B cell (primary cell): ENCODE measurements around the gene AOC2. TPM values are rescaled to one million over a fixed set of nuclear protein-coding genes. Genes with fewer than 3 reads are reported as not detected.
"Not testable (repeated sequence)": the region's sequence is repeated elsewhere in the genome, so short reads cannot be mapped to it uniquely, and the experiment has no call there.

ENCODE experiments used
- ATAC-seq: fragments of 200-7000 bp; cut with Tn5 transposase; one replicate; pipeline ENCODE4 v1.10.0; 2021; ENCODE audit warnings: low read depth, mild to moderate bottlenecking, moderate number of reproducible peaks, moderate library complexity
- CTCF ChIA-PET: fragments of 350-600 bp; sonication (Branson Sonifier 250); formaldehyde crosslinking; loops from one replicate; lab custom pipeline; 2021; ENCODE audit warnings: antibody characterized with exemption, inconsistent platforms; lab: Charles Lee
- POLR2A ChIA-PET: fragments of 350-600 bp; sonication (Branson Sonifier 250); formaldehyde crosslinking; loops from one replicate; lab custom pipeline; 2021; ENCODE audit warnings: antibody characterized with exemption; lab: Charles Lee
- DNase-seq: peaks from one replicate; pipeline ENCODE4 v3.0.0; 2013
- H2AFZ ChIP-seq: 2 replicates; pipeline ENCODE4 v1.6.1; 2012; ENCODE audit warnings: mild to moderate bottlenecking, low read depth, low read length; ENCODE audit not compliant: insufficient read depth, poor library complexity, severe bottlenecking
- H3K27ac ChIP-seq, 2 donors: 1 replicate in 1 of 2; 2 replicates in 1 of 2; pipeline ENCODE4 v1.5.1; 2012 to 2013; ENCODE audit warnings: low read length in 2 of 2, mild to moderate bottlenecking in 2 of 2, moderate library complexity in 1 of 2
- H3K27me3 ChIP-seq, 4 experiments: fragments of 200-600 bp in 1 of 4; sonication (generic) in 1 of 4; replicated peaks in 1 of 4; 1 replicate in 2 of 4; 2 replicates in 2 of 4; pipeline versions ENCODE4 v1.6.1 to v1.7.0; 2013 to 2016; ENCODE audit warnings: low read length in 3 of 4, mild to moderate bottlenecking in 2 of 4, mixed read lengths in 1 of 4, moderate library complexity in 1 of 4; ENCODE audit not compliant: insufficient read depth in 4 of 4, control insufficient read depth in 3 of 4; ENCODE audit errors: control extremely low read depth in 1 of 4
- H3K36me3 ChIP-seq, 2 experiments: replicated peaks in 1 of 2; 1 replicate in 1 of 2; 2 replicates in 1 of 2; pipeline versions ENCODE4 v1.6.1 to v1.7.1; 2013; ENCODE audit warnings: low read length in 1 of 2; ENCODE audit not compliant: insufficient read depth in 2 of 2, control insufficient read depth in 1 of 2; ENCODE audit errors: control extremely low read depth in 1 of 2, extremely low read depth in 1 of 2
- H3K4me1 ChIP-seq, 2 donors: fragments of 200-600 bp in 1 of 2; sonication (generic) in 1 of 2; 1 replicate in 1 of 2; 2 replicates in 1 of 2; pipeline versions ENCODE4 v1.5.1 to v1.6.1; 2013 to 2017; ENCODE audit warnings: low read length in 2 of 2; ENCODE audit not compliant: control insufficient read depth in 2 of 2, insufficient read depth in 2 of 2
- H3K4me2 ChIP-seq: replicated peaks from 2 replicates; pipeline ENCODE3; 2012; ENCODE audit warnings: mild to moderate bottlenecking, low read depth, low read length; ENCODE audit not compliant: poor library complexity, severe bottlenecking
- H3K4me3 ChIP-seq, 5 experiments: fragments of 200-600 bp in 1 of 5; sonication (generic) in 1 of 5; 1 replicate in 3 of 5; 2 replicates in 2 of 5; pipeline versions ENCODE4 v1.5.1 to v1.7.0; 2011 to 2016; ENCODE audit warnings: low read length in 4 of 5, mild to moderate bottlenecking in 4 of 5, low read depth in 2 of 5, control low read depth in 1 of 5, moderate library complexity in 1 of 5; ENCODE audit not compliant: insufficient read depth in 1 of 5; ENCODE audit errors: control extremely low read depth in 1 of 5, extremely low read depth in 1 of 5
- H3K79me2 ChIP-seq: fragments of 200-600 bp; sonication (generic); one replicate; pipeline ENCODE4 v1.6.0; 2016; ENCODE audit warnings: low read length; ENCODE audit not compliant: control insufficient read depth, insufficient read depth
- H3K9ac ChIP-seq: fragments of 200-600 bp; sonication (generic); 2 replicates; pipeline ENCODE4 v1.6.1; 2017; ENCODE audit warnings: mild to moderate bottlenecking, low read length, moderate library complexity
- H3K9me3 ChIP-seq, 3 donors: one replicate each; pipeline versions ENCODE4 v1.6.1 to v1.7.1; 2013; ENCODE audit warnings: low read length in 2 of 3; ENCODE audit not compliant: control insufficient read depth in 2 of 3, insufficient read depth in 1 of 3; ENCODE audit errors: control extremely low read depth in 1 of 3
- H4K20me1 ChIP-seq: 2 replicates; pipeline ENCODE4 v1.6.0; 2012; ENCODE audit warnings: mild to moderate bottlenecking, low read length; ENCODE audit not compliant: insufficient read depth, control insufficient read depth, poor library complexity, severe bottlenecking
- H3K27ac Mint-ChIP-seq: one replicate; pipeline ENCODE4 v1.8.0; 2021; ENCODE audit warnings: mixed read lengths
- H3K27me3 Mint-ChIP-seq: one replicate; pipeline ENCODE4 v1.8.0; 2021; ENCODE audit warnings: mixed read lengths
- H3K4me1 Mint-ChIP-seq: one replicate; pipeline ENCODE4 v1.8.0; 2021; ENCODE audit warnings: mixed read lengths
- H3K4me3 Mint-ChIP-seq: one replicate; pipeline ENCODE4 v1.8.0; 2021; ENCODE audit warnings: mixed read lengths
- H3K9me3 Mint-ChIP-seq: one replicate; pipeline ENCODE4 v1.8.0; 2022; ENCODE audit warnings: mixed read lengths; ENCODE audit not compliant: insufficient read depth
- EZH2 ChIP-seq: IDR thresholded peaks from 2 replicates; pipeline ENCODE4 v1.6.1; 2012; ENCODE audit warnings: borderline replicate concordance, low read depth, mild to moderate bottlenecking, moderate library complexity, low read length; ENCODE audit not compliant: insufficient read depth, poor library complexity, severe bottlenecking
- WGBS: methylation state at CpG from one replicate; pipeline ENCODE4 v1.1.5; 2013; ENCODE audit warnings: missing lambda C conversion rate; ENCODE audit not compliant: insufficient coverage; 5-methylcytosine and 5-hydroxymethylcytosine counted together
- intact Hi-C: fragments of 100-400 bp; cut with micrococcal nuclease; formaldehyde crosslinking; loops from one replicate; pipeline ENCODE4 v1.10.0; 2022
- polyA plus RNA-seq: library from polyadenylated mRNA; depleted of rRNA; stranded (reverse); fragments of >200 nt; gene quantifications from 2 replicates; pipeline ENCODE4 v1.2.3, GENCODE V29; 2012
- small RNA-seq: library from RNA; depleted of rRNA; stranded (forward); fragments of <200 nt; gene quantifications from one replicate; pipeline ENCODE3, GENCODE V24; 2012; ENCODE audit warnings: low replicate concordance, low read depth; ENCODE audit not compliant: insufficient read length
- total RNA-seq, 2 donors: library from RNA; stranded (reverse); fragments of 120-200 nt in 1 of 2; gene quantifications; 1 replicate in 1 of 2; 2 replicates in 1 of 2; pipeline versions ENCODE4 v1.2.3 to v1.2.4, GENCODE V29; 2013 to 2022
- TF ChIP-seq, protein P1 (sequence below): fragments of 200-600 bp; IDR thresholded peaks from one replicate; pipeline ENCODE4 v1.8.0; 2022; ENCODE audit warnings: antibody characterized with exemption, mild to moderate bottlenecking

Gene AOC2
- total and polyA plus RNA-seq, 2 donors (not counting 1 experiment from before 2014, with no cell fraction given), result 1.9 to 3.8 TPM

DNA sequence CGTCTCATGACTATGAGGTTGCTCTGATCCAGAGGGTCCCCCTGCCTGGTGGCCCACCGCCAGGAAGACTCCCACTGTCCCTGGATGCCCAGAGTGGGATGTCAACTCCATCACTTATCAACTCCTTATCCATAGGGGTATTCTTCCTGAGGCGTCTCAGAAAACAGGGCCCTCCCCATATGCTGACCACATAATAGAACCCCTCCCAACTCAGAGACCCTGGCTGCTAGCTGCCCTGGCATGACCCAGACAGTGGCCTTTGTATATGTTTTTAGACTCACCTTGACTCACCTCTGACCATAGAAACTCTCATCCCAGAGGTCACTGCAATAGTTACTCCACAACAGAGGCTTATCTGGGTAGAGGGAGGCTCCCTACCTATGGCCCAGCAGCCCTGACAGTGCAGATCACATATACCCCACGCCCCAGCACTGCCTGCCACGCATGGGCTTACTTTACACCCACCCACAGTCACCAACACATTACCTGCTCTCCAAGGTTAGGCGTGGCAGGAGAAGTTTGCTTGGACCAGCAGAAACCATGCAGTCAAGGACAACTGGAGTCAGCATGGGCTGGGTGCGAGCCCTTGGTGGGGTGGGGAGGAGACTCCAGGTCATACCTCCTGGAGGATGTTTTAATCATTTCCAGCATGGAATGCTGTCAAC, 53.9 kb downstream of the AOC2 start:
- Mint-ChIP-seq H3K4me3 (no peak overlapping the region), H3K27me3 (peaks cover 24% of the 10 kb centered on the region), H3K27ac (no peak overlapping the region), H3K9me3 (no peaks in the 10 kb centered on the region), H3K4me1 (no peaks in the 10 kb centered on the region)
- H4K20me1 ChIP-seq, result no peaks in the 10 kb centered on the region
- no peaks in the 10 kb centered on the region for H3K36me3 ChIP-seq
- ChIA-PET POLR2A (no interaction called here), CTCF (interaction anchor here (0.6 kb wide), 1 partner anchor 392 kb away, joined by 4 read pairs; no protein-coding TSS in a partner anchor)
- intact Hi-C loops, result no loop called here
- DNase-seq (no peak), ATAC-seq (no peak)
- H3K79me2 ChIP-seq, result no peaks in the 10 kb centered on the region
- no peak overlapping the region for H3K27ac ChIP-seq
- no peak overlapping the region for H2AFZ ChIP-seq
- TF ChIP-seq, protein P1, sequence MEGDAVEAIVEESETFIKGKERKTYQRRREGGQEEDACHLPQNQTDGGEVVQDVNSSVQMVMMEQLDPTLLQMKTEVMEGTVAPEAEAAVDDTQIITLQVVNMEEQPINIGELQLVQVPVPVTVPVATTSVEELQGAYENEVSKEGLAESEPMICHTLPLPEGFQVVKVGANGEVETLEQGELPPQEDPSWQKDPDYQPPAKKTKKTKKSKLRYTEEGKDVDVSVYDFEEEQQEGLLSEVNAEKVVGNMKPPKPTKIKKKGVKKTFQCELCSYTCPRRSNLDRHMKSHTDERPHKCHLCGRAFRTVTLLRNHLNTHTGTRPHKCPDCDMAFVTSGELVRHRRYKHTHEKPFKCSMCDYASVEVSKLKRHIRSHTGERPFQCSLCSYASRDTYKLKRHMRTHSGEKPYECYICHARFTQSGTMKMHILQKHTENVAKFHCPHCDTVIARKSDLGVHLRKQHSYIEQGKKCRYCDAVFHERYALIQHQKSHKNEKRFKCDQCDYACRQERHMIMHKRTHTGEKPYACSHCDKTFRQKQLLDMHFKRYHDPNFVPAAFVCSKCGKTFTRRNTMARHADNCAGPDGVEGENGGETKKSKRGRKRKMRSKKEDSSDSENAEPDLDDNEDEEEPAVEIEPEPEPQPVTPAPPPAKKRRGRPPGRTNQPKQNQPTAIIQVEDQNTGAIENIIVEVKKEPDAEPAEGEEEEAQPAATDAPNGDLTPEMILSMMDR, result no peak
- TF ChIP-seq EZH2, result no peak
- H3K27me3 ChIP-seq, result peaks cover 0 to 8% (median 2%) of the 10 kb centered on the region in 4 experiments
- H3K9ac ChIP-seq, result no peak overlapping the region
- H3K4me3 ChIP-seq, result no peak overlapping the region
- no peak overlapping the region for H3K4me2 ChIP-seq
- no peaks in the 10 kb centered on the region for H3K9me3 ChIP-seq
- H3K4me1 ChIP-seq, result no peaks in the 10 kb centered on the region
- WGBS, result 90% methylated on average over 3 of the region's 7 CpGs

GRCh38 chr17:42899981-42900380, 55.6 kb downstream of the AOC2 start:
- H3K4me1 ChIP-seq, H3K27ac Mint-ChIP-seq, intact Hi-C loops, H3K4me3 ChIP-seq, H3K27ac ChIP-seq, CTCF ChIA-PET, H3K9ac ChIP-seq, H3K4me3 Mint-ChIP-seq, ATAC-seq, H3K9me3 Mint-ChIP-seq, H3K27me3 ChIP-seq, DNase-seq, H3K4me1 Mint-ChIP-seq, H3K79me2 ChIP-seq, H3K4me2 ChIP-seq, POLR2A ChIA-PET, H3K9me3 ChIP-seq, H3K36me3 ChIP-seq, H2AFZ ChIP-seq, H4K20me1 ChIP-seq: not testable (repeated sequence)
- WGBS, result 72% methylated on average over 2 of the region's 3 CpGs
- peaks cover 20% of the 10 kb centered on the region for H3K27me3 Mint-ChIP-seq

Small RNA genes lying within 50 kb of the gene (small RNA-seq; reads per million reads assigned to genes)
- gene MIR6781, result not detected
- gene RNU6-287P, result not detected

Other genes with a start within 250 kb of the AOC2 start
- gene RETREG3, start 235.2 kb upstream of the AOC2 start, total RNA-seq, result 103 and 108 TPM in 2 replicates
- 43.1 and 44.1 TPM in 2 replicates for gene RETREG3, start 235.2 kb upstream of the AOC2 start, polyA plus RNA-seq
- 15.7 and 17.2 TPM in 2 replicates for gene TUBG1, start 234.9 kb upstream of the AOC2 start, total RNA-seq
- gene TUBG1, start 234.9 kb upstream of the AOC2 start, polyA plus RNA-seq, result 12.3 and 19.5 TPM in 2 replicates
- 18.3 and 19.0 TPM in 2 replicates for gene TUBG2, start 185.3 kb upstream of the AOC2 start, total RNA-seq
- gene TUBG2, start 185.3 kb upstream of the AOC2 start, polyA plus RNA-seq, result 11.9 and 16.7 TPM in 2 replicates
- 0.44 and 0.97 TPM in 2 replicates for gene PLEKHH3, start 167.6 kb upstream of the AOC2 start, total RNA-seq
- gene PLEKHH3, start 167.6 kb upstream of the AOC2 start, polyA plus RNA-seq, result 0.67 and 1.4 TPM in 2 replicates
- 0.49 and 0.80 TPM in 2 replicates for gene CCR10, start 162.7 kb upstream of the AOC2 start, total RNA-seq
- gene CCR10, start 162.7 kb upstream of the AOC2 start, polyA plus RNA-seq, result 1.8 and 2.7 TPM in 2 replicates
- gene CNTNAP1, start 162.0 kb upstream of the AOC2 start, total RNA-seq, result 4.7 and 6.7 TPM in 2 replicates
- 3.5 and 4.9 TPM in 2 replicates for gene CNTNAP1, start 162.0 kb upstream of the AOC2 start, polyA plus RNA-seq
- gene EZH1, start 99.5 kb upstream of the AOC2 start, total RNA-seq, result 169 and 180 TPM in 2 replicates
- gene EZH1, start 99.5 kb upstream of the AOC2 start, polyA plus RNA-seq, result 115 and 195 TPM in 2 replicates
- gene RAMP2, start 83.4 kb upstream of the AOC2 start, total RNA-seq, result not detected in 2 replicates
- not detected in 2 replicates for gene RAMP2, start 83.4 kb upstream of the AOC2 start, polyA plus RNA-seq
- 38.7 and 38.8 TPM in 2 replicates for gene VPS25, start 71.1 kb upstream of the AOC2 start, total RNA-seq
- gene VPS25, start 71.1 kb upstream of the AOC2 start, polyA plus RNA-seq, result 30.6 and 40.5 TPM in 2 replicates
- 0.12 and 0.44 TPM in 2 replicates for gene WNK4, start 64.0 kb upstream of the AOC2 start, total RNA-seq
- 0.03 and 0.06 TPM in 2 replicates for gene WNK4, start 64.0 kb upstream of the AOC2 start, polyA plus RNA-seq
- 31.9 and 32.1 TPM in 2 replicates for gene COA3, start 45.9 kb upstream of the AOC2 start, total RNA-seq
- gene COA3, start 45.9 kb upstream of the AOC2 start, polyA plus RNA-seq, result 7.5 and 18.5 TPM in 2 replicates
- gene CNTD1, start 45.7 kb upstream of the AOC2 start, total RNA-seq, result not detected in 2 replicates
- gene CNTD1, start 45.7 kb upstream of the AOC2 start, polyA plus RNA-seq, result not detected in 2 replicates
- 111 and 126 TPM in 2 replicates for gene BECN1, start 20.3 kb upstream of the AOC2 start, total RNA-seq
- gene BECN1, start 20.3 kb upstream of the AOC2 start, polyA plus RNA-seq, result 61.3 and 71.2 TPM in 2 replicates
- gene PSME3, start 11.2 kb upstream of the AOC2 start, total RNA-seq, result 70.3 and 76.2 TPM in 2 replicates
- gene PSME3, start 11.2 kb upstream of the AOC2 start, polyA plus RNA-seq, result 43.4 and 55.1 TPM in 2 replicates
- gene AOC3, start 6.6 kb downstream of the AOC2 start, total RNA-seq, result 0.75 and 1.2 TPM in 2 replicates
- 1.5 and 2.7 TPM in 2 replicates for gene AOC3, start 6.6 kb downstream of the AOC2 start, polyA plus RNA-seq
- gene G6PC1, start 56.2 kb downstream of the AOC2 start, total RNA-seq, result not detected in 2 replicates
- gene G6PC1, start 56.2 kb downstream of the AOC2 start, polyA plus RNA-seq, result not detected in 2 replicates
- gene AARSD1, start 119.9 kb downstream of the AOC2 start, total RNA-seq, result 56.5 and 67.4 TPM in 2 replicates
- gene AARSD1, start 119.9 kb downstream of the AOC2 start, polyA plus RNA-seq, result 60.0 and 66.9 TPM in 2 replicates
- 0.94 and 1.1 TPM in 2 replicates for gene PTGES3L, start 135.5 kb downstream of the AOC2 start, total RNA-seq
- gene PTGES3L, start 135.5 kb downstream of the AOC2 start, polyA plus RNA-seq, result 0.59 and 1.0 TPM in 2 replicates
- 43.7 and 45.6 TPM in 2 replicates for gene RUNDC1, start 136.0 kb downstream of the AOC2 start, total RNA-seq
- 12.8 and 14.6 TPM in 2 replicates for gene RUNDC1, start 136.0 kb downstream of the AOC2 start, polyA plus RNA-seq
- 925 and 1,087 TPM in 2 replicates for gene RPL27, start 153.8 kb downstream of the AOC2 start, total RNA-seq
- 2,804 and 3,493 TPM in 2 replicates for gene RPL27, start 153.8 kb downstream of the AOC2 start, polyA plus RNA-seq
- gene IFI35, start 162.2 kb downstream of the AOC2 start, total RNA-seq, result 34.7 and 37.2 TPM in 2 replicates
- gene IFI35, start 162.2 kb downstream of the AOC2 start, polyA plus RNA-seq, result 42.2 and 42.6 TPM in 2 replicates
- gene VAT1, start 177.8 kb downstream of the AOC2 start, total RNA-seq, result 84.1 and 90.7 TPM in 2 replicates
- 16.7 and 20.4 TPM in 2 replicates for gene VAT1, start 177.8 kb downstream of the AOC2 start, polyA plus RNA-seq
- 0.44 and 1.2 TPM in 2 replicates for gene RND2, start 180.7 kb downstream of the AOC2 start, total RNA-seq
- 0.06 and 0.24 TPM in 2 replicates for gene RND2, start 180.7 kb downstream of the AOC2 start, polyA plus RNA-seq